GM12878 (cell line): ENCODE measurements around the gene METRN. TPM values are rescaled to one million over a fixed set of nuclear protein-coding genes. Genes with fewer than 3 reads are reported as not detected.

ENCODE experiments used
- ATAC-seq: fragments of 200-7000 bp; cut with Tn5 transposase; 3 replicates; pipeline ENCODE4 v1.9.1; 2020; ENCODE audit warnings: mild to moderate bottlenecking, moderate library complexity
- BruUV-seq: library from RNA; stranded (reverse); fragments of 400-500 nt; replicated peaks from 2 replicates; lab custom pipeline; 2021; lab: Mats Ljungman, UMichigan
- CTCF ChIA-PET: fragments of 300-600 bp; sonication (Branson Sonifier 250); formaldehyde crosslinking; extraction: SDS; loops from one replicate; lab custom pipeline; 2021; ENCODE audit warnings: inconsistent platforms; lab: Yijun Ruan, JAX
- POLR2A ChIA-PET: fragments of 350-600 bp; formaldehyde crosslinking; extraction: SDS; loops from one replicate; lab custom pipeline; 2021; ENCODE audit warnings: inconsistent platforms; lab: Charles Lee
- RAD21 ChIA-PET: fragments of 300-600 bp; sonication (Branson Sonifier 250); formaldehyde crosslinking; loops from one replicate; lab custom pipeline; 2023; ENCODE audit warnings: antibody characterized with exemption; ENCODE audit not compliant: unreplicated experiment; lab: Charles Lee
- SMC1A ChIA-PET: fragments of 300-600 bp; sonication (Branson Sonifier 250); formaldehyde crosslinking; loops from one replicate; lab custom pipeline; 2023; ENCODE audit not compliant: unreplicated experiment, uncharacterized antibody; lab: Charles Lee
- DNase-seq: peaks from one replicate; pipeline ENCODE4 v3.0.0-alpha.2; 2011; ENCODE audit warnings: low read depth, low spot score
- FAIRE-seq: peaks from 3 replicates; lab custom pipeline; 2011; peaks lifted over from hg19 to GRCh38; lab: Jason Lieb, UNC
- H2AFZ ChIP-seq: 2 replicates; pipeline ENCODE4 v1.6.0; 2011; ENCODE audit warnings: low read depth, low read length, control low read depth; ENCODE audit not compliant: control insufficient read depth
- H3K27ac ChIP-seq: 2 replicates; pipeline ENCODE4 v1.5.1; 2011; ENCODE audit warnings: control low read depth; ENCODE audit not compliant: control insufficient read depth, insufficient read depth
- H3K27me3 ChIP-seq, 2 experiments: replicated peaks in 1 of 2; 2 replicates each; pipeline versions ENCODE4 v1.6.0 to v1.6.1; 2011; ENCODE audit warnings: low read length in 1 of 2; ENCODE audit not compliant: control insufficient read depth in 2 of 2, insufficient read depth in 2 of 2
- H3K36me3 ChIP-seq, 2 experiments: 2 replicates each; pipeline ENCODE4 v1.5.1; 2011; ENCODE audit warnings: low read length in 1 of 2; ENCODE audit not compliant: control insufficient read depth in 2 of 2, insufficient read depth in 2 of 2
- H3K4me1 ChIP-seq: 2 replicates; pipeline ENCODE4 v1.6.1; 2011; ENCODE audit warnings: mild to moderate bottlenecking, low read length, moderate library complexity, mixed read lengths; ENCODE audit not compliant: control insufficient read depth, insufficient read depth
- H3K4me2 ChIP-seq: 2 replicates; pipeline ENCODE4 v1.6.0; 2011; ENCODE audit warnings: control low read depth; ENCODE audit not compliant: control insufficient read depth, insufficient read depth
- H3K4me3 ChIP-seq: fragments of 200-600 bp; sonication (generic); 2 replicates; pipeline ENCODE4 v1.5.1; 2016
- H3K79me2 ChIP-seq: 2 replicates; pipeline ENCODE4 v1.6.0; 2011; ENCODE audit warnings: low read length; ENCODE audit not compliant: control insufficient read depth, insufficient read depth
- H3K9ac ChIP-seq: 2 replicates; pipeline ENCODE4 v1.8.0; 2011; ENCODE audit warnings: low read length, control low read depth, mixed read lengths; ENCODE audit not compliant: control insufficient read depth, insufficient read depth
- H3K9me3 ChIP-seq: replicated peaks from 3 replicates; pipeline ENCODE4 v1.5.1; 2011; ENCODE audit warnings: mild to moderate bottlenecking, low read length; ENCODE audit not compliant: control insufficient read depth, insufficient read depth
- H4K20me1 ChIP-seq: 2 replicates; pipeline ENCODE4 v1.6.0; 2011; ENCODE audit not compliant: control insufficient read depth, insufficient read depth
- ATF3 ChIP-seq: IDR thresholded peaks from 2 replicates; pipeline ENCODE4 v1.6.1; 2011; ENCODE audit warnings: low read depth, mild to moderate bottlenecking, low read length, moderate library complexity, borderline replicate concordance; ENCODE audit errors: extremely low read depth
- BHLHE40 ChIP-seq, 2 experiments: fragments of 450-650 bp in 1 of 2; IDR thresholded peaks; 2 replicates each; pipeline ENCODE4 v1.6.1; 2011 to 2017; ENCODE audit warnings: low read depth in 2 of 2, borderline replicate concordance in 1 of 2, improper control_type of control experiment in 1 of 2, low read length in 1 of 2, mild to moderate bottlenecking in 1 of 2
- CBFB ChIP-seq: IDR thresholded peaks from 2 replicates; pipeline ENCODE4 v1.6.1; 2016; ENCODE audit warnings: antibody characterized with exemption, low read depth
- CBX3 ChIP-seq: fragments of 200-600 bp; sonication (generic); IDR thresholded peaks from 2 replicates; pipeline ENCODE4 v1.6.1; 2016; ENCODE audit warnings: low read depth, borderline replicate concordance
- CHD2 ChIP-seq: IDR thresholded peaks from 2 replicates; pipeline ENCODE4 v1.6.1; 2011; ENCODE audit warnings: low read depth, low read length, improper control_type of control experiment, borderline replicate concordance
- CREM ChIP-seq: IDR thresholded peaks from 2 replicates; pipeline ENCODE4 v1.6.1; 2014; ENCODE audit warnings: antibody characterized with exemption, low read depth
- E2F8 ChIP-seq: fragments of 450-650 bp; IDR thresholded peaks from 2 replicates; pipeline ENCODE4 v1.6.1; 2018; ENCODE audit warnings: mild to moderate bottlenecking, low read depth, moderate library complexity; ENCODE audit not compliant: partially characterized antibody
- GATAD2B ChIP-seq: fragments of 450-650 bp; conservative IDR thresholded peaks from 2 replicates; pipeline ENCODE4 v1.6.1; 2017; ENCODE audit warnings: low read depth, mild to moderate bottlenecking, moderate library complexity
- HDAC2 ChIP-seq: fragments of 200-600 bp; sonication (generic); IDR thresholded peaks from 2 replicates; pipeline ENCODE4 v1.6.1; 2017
- NR2C1 ChIP-seq: fragments of 450-650 bp; IDR thresholded peaks from 2 replicates; pipeline ENCODE4 v1.6.1; 2017; ENCODE audit warnings: antibody characterized with exemption, mild to moderate bottlenecking, moderate library complexity
- POLR2A ChIP-seq: IDR thresholded peaks from 2 replicates; pipeline ENCODE4 v1.6.1; 2011; ENCODE audit warnings: low read depth, mild to moderate bottlenecking, low read length
- RAD21 ChIP-seq: IDR thresholded peaks from 2 replicates; pipeline ENCODE4 v1.6.1; 2011; ENCODE audit warnings: mild to moderate bottlenecking, low read depth, low read length, moderate library complexity; ENCODE audit not compliant: insufficient read depth
- RBBP5 ChIP-seq: fragments of 200-600 bp; sonication (generic); conservative IDR thresholded peaks from 2 replicates; pipeline ENCODE4 v1.6.1; 2016
- RELA ChIP-seq: fragments of 450-650 bp; IDR thresholded peaks from 2 replicates; pipeline ENCODE4 v1.8.0; 2014; ENCODE audit warnings: borderline replicate concordance; ENCODE audit not compliant: partially characterized antibody
- RUNX3 ChIP-seq: IDR thresholded peaks from 2 replicates; pipeline ENCODE4 v1.6.1; 2012; ENCODE audit warnings: low read length, inconsistent platforms
- SIN3A ChIP-seq: IDR thresholded peaks from 2 replicates; pipeline ENCODE4 v1.6.1; 2012; ENCODE audit warnings: low read depth, low read length, improper control_type of control experiment
- SMARCA5 ChIP-seq: fragments of 450-650 bp; IDR thresholded peaks from 2 replicates; pipeline ENCODE4 v1.6.1; 2017; ENCODE audit warnings: mild to moderate bottlenecking
- SP1 ChIP-seq: IDR thresholded peaks from one replicate; pipeline ENCODE4 v1.6.1; 2011; ENCODE audit warnings: low read depth, low read length
- TCF12 ChIP-seq: IDR thresholded peaks from 2 replicates; pipeline ENCODE4 v1.6.1; 2011; ENCODE audit warnings: low read depth, mild to moderate bottlenecking, low read length
- YBX1 ChIP-seq: fragments of 450-650 bp; IDR thresholded peaks from 2 replicates; pipeline ENCODE4 v1.6.1; 2016; ENCODE audit warnings: antibody characterized with exemption
- ZSCAN29 ChIP-seq: fragments of 450-650 bp; IDR thresholded peaks from 2 replicates; pipeline ENCODE4 v1.6.1; 2017; ENCODE audit warnings: mild to moderate bottlenecking, moderate library complexity
- WGBS: methylation state at CpG from one replicate; pipeline ENCODE4 v1.1.6; 2016; ENCODE audit warnings: low lambda C conversion rate; ENCODE audit not compliant: insufficient replicate concordance, insufficient coverage; ENCODE audit errors: missing lambda C conversion rate; 5-methylcytosine and 5-hydroxymethylcytosine counted together
- in situ Hi-C: fragments of 300-500 bp; cut with MboI; formaldehyde crosslinking; loops from 9 replicates; pipeline ENCODE4 v1.14.3; 2018; ENCODE audit warnings: mixed read lengths
- intact Hi-C: fragments of 100-400 bp; cut with micrococcal nuclease; formaldehyde crosslinking; loops from one replicate; pipeline ENCODE4 v1.14.2; 2022; ENCODE audit not compliant: unreplicated experiment
- polyA plus RNA-seq, 11 experiments: library from polyadenylated mRNA; depleted of rRNA in 4 of 11; unstranded in 6 of 11; stranded (reverse) in 5 of 11; fragments of >200 nt; fragmentation: Nextera tagmentation in 4 of 11; fragmentation: Illumina TruSeq in 1 of 11; extraction: Ambion mirVana in 4 of 11; extraction: Trizol in 1 of 11; gene quantifications; 1 replicate in 1 of 11; 2 replicates in 10 of 11; pipeline versions ENCODE4 v1.2.1 to v1.2.3, GENCODE V29; 2011 to 2016; ENCODE audit warnings: inconsistent platforms in 2 of 11, missing spikeins in 2 of 11, low read depth in 1 of 11
- total RNA-seq, 4 experiments: library from RNA; depleted of rRNA in 3 of 4; stranded (reverse); fragments of >200 nt in 3 of 4; fragmentation: Illumina TruSeq in 1 of 4; extraction: Trizol in 1 of 4; gene quantifications; 2 replicates each; pipeline versions ENCODE4 v1.2.1 to v1.2.3, GENCODE V29; 2013 to 2021

The METRN gene
- total and polyA plus RNA-seq, 10 of the 15 experiments (the other 5 are each of a cell fraction or from before 2014, with no cell fraction given) = 0.11 to 12.8 (median 1.1) TPM; not detected in 1

- Histone ChIP-seq H2AFZ (peak within 1 kb of the TSS; percentile 89), H3K4me3 (peak within 1 kb of the TSS; percentile 77), H3K27ac (peak within 1 kb of the TSS; percentile 53), H3K27me3 (no peaks in the 10 kb centered on the region), H3K9ac (peak within 1 kb of the TSS; percentile 88), H3K4me2 (peak within 1 kb of the TSS; percentile 98), H3K4me1 (peaks cover 15% of the 10 kb centered on the region), H3K36me3 (peaks cover 6 to 7% of the 10 kb centered on the region in 2 experiments; a peak in 2 of 4 replicates), H4K20me1 (peaks cover 6% of the 10 kb centered on the region; the same call in 1 of the 2 replicates), H3K9me3 (no peaks in the 10 kb centered on the region), H3K79me2 (peaks cover 24% of the 10 kb centered on the region)
- CTCF ChIA-PET = interaction anchor here (1.0 to 1.5 kb wide), 2 partner anchors 10 to 13 kb away, joined by 3 to 4 read pairs; partner anchors contain the start of genes RHOT2 and WDR24
- peak; percentile 74 for ATAC-seq
- SMC1A ChIA-PET = no interaction called here
- peak; percentile 57 for FAIRE-seq
- 4% methylated on average over 31 of the region's 91 CpGs for WGBS
- in situ Hi-C loops (no loop called here), intact Hi-C loops (loop anchor here (5.0 kb wide), 1 partner anchor 43 kb away; the partner anchor contains the start of gene METTL26)
- BruUV-seq = no TSS peak
- no peak for DNase-seq
- POLR2A ChIA-PET = interaction anchor here (1.0 to 2.0 kb wide), 6 partner anchors 10 to 43 kb away, joined by 3 to 13 read pairs (median 4); partner anchors contain the start of genes RHOT2 and WDR24
- RAD21 ChIA-PET = interaction anchor here (0.9 kb wide), 2 partner anchors 14 to 41 kb away, joined by 3 read pairs; partner anchors contain the start of gene ANTKMT
- TF ChIP-seq RBBP5 (no peak), SIN3A (no peak), E2F8 (no peak), YBX1 (no peak), TCF12 (peak; percentile 28; the same call in 1 of the 2 replicates), SMARCA5 (peak; percentile 99), NR2C1 (peak; percentile 20; the same call in 1 of the 2 replicates), RELA (no peak), CBX3 (no peak), CBFB (no peak), ATF3 (no peak), HDAC2 (no peak), RAD21 (no peak), GATAD2B (peak; percentile 94), BHLHE40 (IDR thresholded peaks at IDR 0.05; ENCODE audit: borderline replicate concordance in 1 of 2, low read depth in 2 of 2, low read length in 1 of 2) (peak; percentile 75 to 91; a peak in 3 of 4 replicates), ZSCAN29 (0 out of 2 replicates have a peak, but pooled peaks have one; percentile 18), RUNX3 (no peak), CHD2 (no peak), POLR2A (peak; percentile 79), SP1 (peak; percentile 54), CREM (no peak)
These were observed 34.9 kb upstream of the METRN start, which contains the start of gene STUB1 for GRCh38 chr16:679814-680624. Gene STUB1 (plus strand): TSS chr16:680410. CDS start chr16:680526, 116 bp downstream.
